Measurements from ENCODE around the gene CASR.

The CASR gene

GRCh38 chr3:122214711-122215110 lies 31.2 kb downstream of the CASR start:
- no peak for DNase-seq (ENCODE audit: low read depth)

- DNase-seq (ENCODE audit: low read depth), result no peak
Observed at GRCh38 chr3:122215592-122216298, 32.3 kb downstream of the CASR start.

- DNase-seq (ENCODE audit: low read depth), result no peak
Observed at GRCh38 chr3:122217901-122218300, 34.4 kb downstream of the CASR start.

- DNase-seq (ENCODE audit: low read depth), result no peak
Observed at GRCh38 chr3:122219242-122219872, 35.9 kb downstream of the CASR start.

- DNase-seq (ENCODE audit: low read depth), result no peak
Observed at GRCh38 chr3:122227036-122227781, 43.7 kb downstream of the CASR start.

GRCh38 chr3:122230174-122230573 lies 46.7 kb downstream of the CASR start:
- no peak for DNase-seq (ENCODE audit: low read depth)

- no peak for DNase-seq (ENCODE audit: low read depth)
Observed at GRCh38 chr3:122231465-122232157, 48.1 kb downstream of the CASR start.

GRCh38 chr3:122232485-122232884 lies 49.0 kb downstream of the CASR start:
- DNase-seq (ENCODE audit: low read depth), result no peak

- DNase-seq (ENCODE audit: low read depth), result no peak
Observed at GRCh38 chr3:122233101-122233952, 49.9 kb downstream of the CASR start.

GRCh38 chr3:122234117-122234516 lies 50.6 kb downstream of the CASR start:
- no peak for DNase-seq (ENCODE audit: low read depth)

GRCh38 chr3:122235147-122235546 lies 51.7 kb downstream of the CASR start:
- no peak for DNase-seq (ENCODE audit: low read depth)

- DNase-seq (ENCODE audit: low read depth), result no peak
Observed at GRCh38 chr3:122239112-122239511, 55.6 kb downstream of the CASR start.

GRCh38 chr3:122245513-122246174 lies 62.2 kb downstream of the CASR start:
- DNase-seq (ENCODE audit: low read depth), result no peak

- DNase-seq (ENCODE audit: low read depth), result no peak
Observed at GRCh38 chr3:122246199-122246598, 62.7 kb downstream of the CASR start.

GRCh38 chr3:122247087-122247824 lies 63.8 kb downstream of the CASR start:
- no peak for DNase-seq (ENCODE audit: low read depth)

GRCh38 chr3:122247825-122248185 lies 64.3 kb downstream of the CASR start:
- no peak for DNase-seq (ENCODE audit: low read depth)

- no peak for DNase-seq (ENCODE audit: low read depth)
Observed at GRCh38 chr3:122251428-122251827, 68.0 kb downstream of the CASR start.

GRCh38 chr3:122253581-122253980 lies 70.1 kb downstream of the CASR start:
- DNase-seq (ENCODE audit: low read depth), result no peak

- DNase-seq (ENCODE audit: low read depth), result no peak
Observed at GRCh38 chr3:122255757-122256439, 72.4 kb downstream of the CASR start.
